NCI-H2107 treated with DMSO at 0.1 percent for 48 hours (cell line): ENCODE data around the gene SLC2A1.

Experiments used
- DNase-seq: peaks from one replicate; lab custom pipeline; 2025; ENCODE audit not compliant: unreplicated experiment; lab: John Stamatoyannopoulos, UW

The SLC2A1 gene

DNA sequence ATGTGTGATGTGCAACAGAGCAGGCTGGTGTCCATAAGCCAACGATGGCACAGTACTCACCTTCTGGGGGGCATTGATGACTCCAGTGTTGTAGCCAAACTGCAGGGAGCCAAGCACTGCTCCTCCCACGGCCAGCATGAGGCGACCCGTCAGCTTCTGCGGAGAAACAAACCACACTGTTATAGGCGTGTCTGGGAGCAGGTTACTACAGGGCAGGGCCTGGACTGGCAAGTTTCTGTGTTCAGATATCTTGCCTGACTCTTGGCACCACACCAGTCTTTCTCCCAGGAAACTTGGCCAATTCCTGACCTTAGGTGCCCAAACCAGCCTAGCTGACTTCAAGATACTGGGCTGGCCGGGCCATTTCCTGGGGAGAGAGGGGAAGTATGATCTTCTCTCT is 15.5 kb downstream of the SLC2A1 start:
- DNase-seq: no peak

DNA sequence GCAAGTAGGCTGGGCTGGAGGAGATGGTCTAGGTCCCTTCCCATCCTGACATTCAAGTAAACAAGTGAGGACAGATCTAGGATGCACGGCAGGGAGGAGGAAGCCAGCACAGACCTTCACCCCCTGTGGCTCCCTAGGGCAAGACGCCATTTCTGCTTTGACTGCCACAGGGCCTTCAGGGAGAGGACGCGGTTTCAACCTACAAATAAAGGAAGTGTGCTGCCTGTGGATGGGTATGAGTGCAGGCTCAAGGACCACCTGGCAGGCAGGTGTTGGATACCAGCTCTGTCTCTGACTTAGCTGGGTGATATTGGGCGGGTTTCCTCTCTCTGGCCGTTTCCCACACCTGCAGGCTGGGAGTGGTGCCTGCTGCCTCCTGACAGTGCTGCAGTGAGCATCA is 16.2 kb downstream of the SLC2A1 start:
- DNase-seq: peak; percentile 95

DNA sequence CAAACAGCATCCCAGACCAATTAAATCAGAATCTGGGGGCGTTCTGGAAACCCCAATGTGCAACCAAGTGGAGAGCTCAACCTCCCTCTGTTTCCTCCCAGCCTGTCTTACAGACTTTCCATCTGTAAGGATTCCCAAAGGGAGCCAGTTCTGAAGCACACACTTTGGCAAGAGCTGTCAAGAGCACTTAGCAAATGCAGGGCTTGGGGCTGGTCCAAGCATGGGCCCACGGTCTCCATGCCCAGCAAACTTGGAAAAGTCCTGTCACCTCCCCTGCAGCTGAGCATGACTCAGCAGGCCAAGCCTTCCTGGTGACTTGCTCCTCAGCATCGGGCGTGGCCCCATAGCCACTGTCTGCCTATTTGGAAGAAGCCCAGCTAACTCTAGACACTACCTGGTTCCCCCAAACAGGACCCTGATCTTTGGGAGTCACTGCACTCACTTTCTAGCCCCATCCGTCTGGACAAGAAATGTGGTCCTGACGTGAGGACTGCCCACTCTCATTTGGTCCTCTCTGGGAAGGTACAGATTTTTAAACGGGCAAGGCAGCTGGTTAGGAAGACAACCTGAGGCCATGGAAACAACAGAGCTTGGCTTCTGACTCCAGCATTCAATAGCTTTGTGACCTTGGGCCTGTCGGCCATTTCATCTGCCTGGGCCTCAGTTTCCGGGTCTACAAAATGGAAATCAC is 16.9 kb downstream of the SLC2A1 start:
- peak; percentile 73 for DNase-seq

DNA sequence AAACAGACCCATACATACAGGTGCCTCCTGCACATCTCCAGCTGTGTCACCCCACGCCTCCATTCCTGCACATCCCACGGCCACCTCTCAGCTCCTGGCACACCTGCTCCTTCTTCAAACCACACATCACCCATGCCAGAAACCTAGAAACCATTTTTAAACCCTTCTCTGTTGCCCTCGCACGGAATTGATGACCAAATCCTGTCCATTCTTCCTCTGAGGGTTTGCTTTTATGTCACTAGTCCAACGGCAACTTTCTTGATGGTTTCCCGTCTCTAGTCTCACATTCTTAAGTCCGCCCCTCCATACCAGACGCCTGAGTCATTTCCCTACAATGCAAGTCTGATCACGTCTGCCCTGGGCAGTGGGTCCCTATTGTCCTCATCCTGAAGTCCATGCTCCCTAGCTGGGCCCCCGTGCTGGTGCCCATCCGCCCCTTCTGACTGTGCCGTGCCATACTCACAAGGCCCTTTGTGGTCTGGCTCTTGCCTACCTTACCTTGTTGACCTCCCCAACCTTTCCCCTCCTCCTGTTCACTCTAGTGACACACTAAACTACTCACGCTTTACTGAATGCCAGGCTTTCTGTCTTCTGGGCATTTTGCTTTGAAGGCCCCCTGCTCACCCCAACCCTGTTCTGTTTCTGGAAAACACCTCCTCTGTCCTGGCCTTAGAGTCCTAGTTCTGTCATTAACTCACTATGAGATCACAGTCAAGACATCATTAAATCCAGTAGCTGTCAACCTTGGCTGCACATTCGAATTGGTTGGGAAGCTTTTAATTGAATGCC is 17.6 kb downstream of the SLC2A1 start:
- DNase-seq: no peak

DNA sequence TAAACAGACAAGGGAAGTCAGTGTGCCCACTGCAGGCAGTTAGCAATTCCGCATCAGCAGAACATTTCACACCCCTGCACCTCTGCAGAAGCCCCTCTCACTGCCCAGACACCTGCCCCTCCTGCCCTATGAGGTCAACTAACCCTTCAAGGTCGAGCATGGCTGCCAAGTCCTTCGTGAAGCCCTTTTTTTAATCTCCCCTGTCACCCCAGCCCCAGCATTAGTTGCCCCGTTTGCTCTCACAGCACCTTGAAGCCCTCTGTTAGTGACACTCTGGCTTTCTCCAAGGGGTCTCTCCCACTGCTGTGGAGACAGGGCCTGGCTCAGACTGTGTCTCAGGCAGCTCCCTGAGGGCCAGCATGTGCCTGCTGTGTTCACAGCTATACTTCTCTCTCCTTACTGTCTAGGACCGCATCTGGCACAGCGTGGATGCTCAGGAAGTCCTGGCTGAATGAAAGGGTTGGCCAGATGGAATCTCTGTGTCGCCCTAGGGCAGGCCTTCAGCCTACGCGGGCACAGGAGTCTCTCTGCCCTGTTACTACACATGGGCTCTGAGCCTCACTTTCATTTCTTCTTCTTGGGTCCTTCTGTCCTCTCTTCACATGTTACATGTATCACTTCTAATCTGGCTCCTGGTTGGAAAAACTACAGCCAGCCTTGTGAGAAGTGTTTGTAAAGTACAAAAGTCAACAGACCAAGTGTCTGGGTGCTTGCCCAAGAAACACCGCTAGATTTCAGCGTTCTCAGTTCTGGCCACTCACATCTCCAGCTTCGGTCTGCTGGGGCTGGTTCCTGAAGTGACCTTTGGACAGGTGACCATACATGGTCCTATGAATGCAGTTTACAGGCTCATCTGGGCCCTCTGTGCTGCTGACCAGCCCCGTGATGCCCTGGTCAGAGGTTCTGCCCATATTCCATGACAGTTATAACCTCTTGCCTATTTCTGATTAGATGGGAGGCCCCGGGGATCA is 19.7 kb downstream of the SLC2A1 start:
- no peak for DNase-seq

DNA sequence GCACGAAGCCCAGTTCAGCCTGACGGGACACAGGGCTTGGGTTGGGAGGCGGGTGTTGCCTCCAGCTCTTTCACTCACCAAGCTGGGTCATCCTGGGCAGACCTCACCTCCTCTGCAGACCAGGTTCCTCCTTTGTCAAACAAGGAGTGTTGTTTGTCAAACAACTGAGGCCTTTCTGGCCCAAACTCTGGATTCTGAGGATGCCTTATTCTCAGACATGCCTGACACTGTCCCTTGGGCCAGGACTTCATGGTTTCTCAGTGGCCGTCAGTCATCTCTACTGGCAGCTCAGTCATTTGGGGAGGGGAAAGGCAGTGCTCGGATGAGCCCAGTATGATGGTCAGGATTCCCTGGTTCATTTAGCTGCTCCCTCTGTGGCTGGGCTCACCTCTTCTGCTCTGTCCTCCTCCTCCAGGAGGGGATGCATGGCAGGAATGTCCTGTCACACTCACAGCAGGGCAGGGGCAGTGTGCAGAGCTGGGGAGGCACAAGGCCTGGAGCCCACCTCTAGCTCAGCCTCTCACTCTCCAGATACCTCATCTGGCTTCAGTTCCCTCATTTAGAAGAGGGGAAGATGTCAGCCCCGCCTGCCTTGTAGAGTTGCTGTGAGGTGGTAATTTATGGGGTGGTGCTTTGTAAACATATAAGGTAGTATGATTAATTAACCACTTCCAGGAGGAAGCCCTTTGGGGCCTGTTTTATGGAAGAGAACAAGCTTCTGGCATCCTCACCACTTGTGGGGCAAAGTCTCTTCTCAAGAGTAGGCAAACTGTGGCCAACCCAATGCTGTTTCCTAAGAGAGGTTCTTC is 20.6 kb downstream of the SLC2A1 start:
- no peak for DNase-seq

DNA sequence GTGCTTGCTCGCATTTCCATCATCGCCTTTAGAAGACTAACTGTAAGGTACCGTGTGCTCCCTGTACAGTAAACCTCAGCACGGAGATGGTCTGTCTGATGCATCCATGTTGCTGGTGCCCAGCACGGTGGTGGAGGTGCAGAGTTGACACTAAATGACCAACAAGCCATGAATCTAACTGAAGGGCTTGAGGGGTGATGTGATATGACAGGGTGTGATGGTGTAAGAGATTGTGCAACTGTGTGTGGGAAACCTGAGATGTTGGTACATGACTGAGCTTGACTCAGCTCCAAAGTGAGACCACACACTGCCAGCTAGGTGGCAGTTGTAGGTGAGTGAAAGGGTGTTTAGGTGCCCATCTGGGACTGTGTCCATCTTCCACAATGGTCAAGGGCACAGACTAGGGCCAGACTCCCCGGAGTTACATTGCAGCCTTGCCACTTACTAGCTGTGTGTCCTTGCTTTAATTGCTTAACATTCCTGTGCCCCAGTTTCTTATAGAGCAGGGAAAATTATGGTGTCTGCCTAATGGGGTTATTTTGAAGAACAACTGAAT is 21.4 kb downstream of the SLC2A1 start:
- peak; percentile 46 for DNase-seq

DNA sequence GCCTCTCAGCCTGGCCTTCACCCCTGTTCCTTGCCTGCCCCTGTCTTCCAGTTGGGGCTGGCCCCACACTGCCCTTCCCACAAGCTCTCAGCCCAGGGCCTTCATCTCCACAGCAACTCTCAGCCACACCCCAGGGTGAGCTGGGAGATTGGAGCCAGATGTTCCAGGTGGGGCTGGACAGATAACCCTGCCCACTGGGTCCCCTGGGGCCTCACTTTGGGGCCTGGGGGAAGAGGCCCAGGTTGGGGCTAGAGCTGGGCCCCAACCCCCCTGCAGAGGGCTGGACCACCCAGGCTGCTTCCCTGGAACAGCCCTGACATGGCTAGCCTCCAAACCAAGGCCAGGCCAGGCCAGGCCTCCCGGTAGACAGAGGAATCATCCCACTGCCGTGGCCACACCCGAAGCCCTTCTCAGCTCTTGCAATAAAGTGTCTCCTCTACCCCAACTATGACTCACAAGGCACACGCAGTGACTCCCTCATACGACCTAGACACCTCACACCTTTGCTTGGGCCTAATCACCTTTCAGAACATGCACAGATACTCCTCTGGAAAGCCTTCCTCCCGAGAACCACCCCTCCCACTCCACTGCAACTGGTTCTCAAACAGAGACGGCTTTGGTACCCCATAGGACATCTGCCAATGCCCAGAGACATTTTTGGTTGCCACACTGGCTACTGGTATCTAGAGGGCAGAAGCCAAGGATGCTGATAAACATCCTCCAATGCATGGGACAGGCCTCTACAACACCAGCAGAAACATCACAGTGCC is 22.2 kb downstream of the SLC2A1 start:
- no peak for DNase-seq

DNA sequence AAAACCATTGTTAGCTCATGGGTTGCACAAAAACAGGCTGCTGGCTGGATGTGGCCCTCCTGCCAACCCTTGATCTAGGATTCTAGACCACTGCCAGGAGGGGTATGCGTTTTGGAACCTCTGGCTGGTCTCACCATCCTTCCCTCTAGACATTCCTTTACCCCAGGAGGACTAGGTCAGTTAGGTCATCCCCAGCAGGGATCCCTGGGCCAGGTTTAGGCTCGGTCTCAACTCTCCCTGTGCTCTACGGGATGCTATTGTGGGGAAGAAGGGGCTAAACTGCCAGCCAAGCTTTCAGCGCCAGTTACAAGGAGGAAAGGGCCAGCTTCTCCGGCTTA is 22.7 kb downstream of the SLC2A1 start:
- DNase-seq: no peak

DNA sequence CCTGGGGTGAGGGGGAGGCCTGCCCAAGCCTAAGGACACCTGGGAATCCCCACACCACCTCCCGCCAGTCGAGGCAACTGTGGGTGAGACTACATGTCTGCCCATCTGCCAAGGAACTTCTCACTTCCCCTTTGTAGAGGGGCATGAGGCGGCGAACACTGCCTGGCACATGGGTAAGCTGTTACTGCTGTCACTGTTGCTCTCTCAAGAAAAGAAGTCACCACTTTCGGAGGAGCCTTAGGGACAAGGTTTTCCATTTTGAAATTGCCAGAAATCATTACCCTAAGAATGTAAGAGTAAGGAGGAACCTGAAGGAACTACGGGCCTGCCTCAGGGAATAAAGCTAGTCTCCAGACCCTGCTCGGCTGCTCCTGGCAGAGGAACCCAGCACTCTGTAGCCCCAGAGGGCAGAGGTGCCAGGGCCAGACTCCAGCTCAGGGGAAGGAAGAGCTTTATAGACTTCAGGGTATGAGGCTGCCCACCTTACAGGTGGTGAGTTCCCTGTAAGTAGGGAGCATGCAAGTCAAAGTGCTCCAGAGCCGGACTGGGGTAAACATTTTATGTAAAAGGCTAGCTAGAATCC is 23.3 kb downstream of the SLC2A1 start:
- no peak for DNase-seq

DNA sequence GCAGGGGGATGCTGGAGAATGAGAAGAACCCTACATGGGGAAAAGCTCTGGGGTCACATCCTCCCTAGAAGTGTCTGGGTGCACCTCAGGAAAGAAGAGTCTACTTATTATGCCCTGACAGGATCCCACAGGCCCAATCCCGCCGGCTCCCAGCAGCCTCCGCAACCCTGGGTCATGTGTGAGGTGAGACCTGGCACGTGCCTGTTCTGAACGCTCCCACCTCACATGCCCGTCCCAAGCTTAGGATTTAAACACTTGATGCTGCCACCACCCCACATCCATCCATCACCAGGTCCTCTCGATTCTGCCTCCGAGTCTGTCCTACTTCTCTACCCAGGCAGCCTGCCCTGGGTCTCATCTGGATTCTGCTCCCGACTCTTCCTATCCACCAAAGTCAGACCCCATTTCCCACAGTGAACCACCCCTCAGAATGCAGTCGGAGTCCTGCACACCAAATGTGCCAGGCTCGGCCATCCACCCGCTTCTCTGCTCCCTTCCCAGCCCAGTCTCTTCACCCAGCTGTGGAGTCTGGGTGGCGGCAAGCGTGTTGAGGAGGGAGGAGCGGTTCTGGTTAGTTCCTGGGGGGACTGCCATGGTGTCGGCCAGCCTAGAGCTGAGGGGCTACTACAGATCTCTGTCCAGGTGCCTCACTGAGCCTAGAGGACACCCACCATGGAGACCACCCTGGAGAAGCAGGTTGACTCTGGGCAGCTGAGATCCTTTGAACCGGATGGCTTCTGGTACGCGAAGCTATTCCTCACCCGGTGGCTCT is 23.9 kb downstream of the SLC2A1 start:
- DNase-seq: no peak

DNA sequence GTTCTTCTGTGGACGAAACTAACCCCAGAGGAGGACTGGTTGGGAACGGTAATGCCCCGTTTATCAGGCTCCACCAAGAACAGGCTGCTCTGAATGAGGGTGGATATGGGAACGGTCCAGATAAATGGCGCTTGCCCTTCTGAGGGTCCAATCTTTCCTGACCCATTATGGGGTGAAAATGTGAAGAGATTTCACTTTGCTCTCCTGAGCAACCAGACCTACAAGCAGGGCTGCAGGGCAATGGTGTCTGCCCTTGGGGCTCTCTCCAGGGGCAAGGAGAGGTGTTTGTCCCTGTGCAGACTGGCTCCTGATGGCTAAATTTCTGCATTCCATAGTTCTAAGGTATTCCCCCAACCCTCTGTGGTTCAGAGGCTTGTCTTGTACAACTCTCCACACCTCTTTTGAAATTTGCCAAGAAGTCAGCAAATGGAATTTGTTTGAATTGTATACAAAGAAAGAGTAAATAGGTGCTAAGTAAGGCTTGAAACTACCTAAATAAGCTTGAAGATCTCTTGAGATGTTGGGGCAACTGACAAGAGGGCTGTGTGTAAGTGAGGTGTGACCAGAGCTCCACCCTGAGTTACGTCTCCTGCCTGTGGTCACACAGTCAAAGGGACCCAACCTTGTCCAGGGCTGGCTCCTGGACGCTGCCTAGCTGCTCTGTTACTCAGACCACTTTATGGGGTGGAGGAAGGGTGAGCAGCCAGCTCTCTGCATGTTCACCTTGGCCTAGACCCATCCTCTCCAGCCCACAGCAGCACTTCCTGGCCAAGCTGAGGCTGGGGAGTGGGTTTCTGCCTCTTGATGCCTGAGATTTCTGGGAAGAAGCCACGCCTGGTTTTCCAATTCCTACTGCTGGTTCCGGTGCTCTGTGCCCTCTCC is 24.8 kb downstream of the SLC2A1 start:
- DNase-seq: no peak

DNA sequence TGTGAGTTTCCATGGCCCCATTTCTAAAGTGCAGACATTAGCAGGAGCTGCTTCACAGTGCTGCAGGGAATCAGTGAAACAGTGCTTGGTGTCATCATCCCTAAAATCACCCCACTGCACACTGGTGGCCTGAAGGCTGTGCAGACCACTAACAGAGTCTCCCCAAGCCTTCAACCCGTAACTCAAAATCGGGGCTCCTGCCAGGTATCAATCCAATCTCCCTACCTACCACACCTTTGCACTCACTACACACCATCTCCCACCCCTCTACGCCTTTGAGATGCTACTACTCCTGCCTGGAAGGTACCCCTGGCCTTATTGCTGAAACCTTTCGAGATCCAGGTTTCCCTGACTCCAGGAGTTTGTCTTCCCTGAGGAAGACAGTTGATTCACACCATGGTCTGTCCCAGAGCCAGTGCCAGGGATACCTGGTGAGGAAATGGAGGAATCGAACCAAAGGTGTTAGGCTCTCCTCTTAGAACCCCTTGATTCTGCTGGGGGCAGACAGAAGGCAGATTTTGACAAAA is 25.5 kb downstream of the SLC2A1 start:
- no peak for DNase-seq

DNA sequence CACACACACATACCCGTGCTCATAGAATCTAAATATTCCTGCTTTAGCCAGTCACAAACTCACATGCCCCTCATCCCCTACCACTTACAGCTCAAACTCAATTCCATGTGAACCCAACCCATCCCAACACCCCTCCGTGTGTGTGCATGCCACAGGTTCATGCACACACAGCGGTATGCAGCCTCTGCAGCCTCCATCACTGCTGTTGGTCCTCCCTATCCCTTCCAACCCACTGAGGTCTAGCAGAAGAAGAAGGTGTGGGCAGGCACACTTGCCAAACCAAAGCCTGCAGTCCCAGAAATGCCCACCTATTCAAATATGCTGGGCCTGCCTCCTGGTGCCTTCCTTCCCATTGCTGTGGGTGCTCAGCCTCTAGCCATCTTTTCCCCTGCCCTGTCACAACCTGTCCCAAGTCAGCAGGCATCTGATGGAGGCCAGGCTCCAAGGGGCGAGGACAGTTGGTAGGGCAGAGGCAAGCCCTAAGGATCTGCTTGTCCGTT is 26.2 kb downstream of the SLC2A1 start:
- DNase-seq: no peak

DNA sequence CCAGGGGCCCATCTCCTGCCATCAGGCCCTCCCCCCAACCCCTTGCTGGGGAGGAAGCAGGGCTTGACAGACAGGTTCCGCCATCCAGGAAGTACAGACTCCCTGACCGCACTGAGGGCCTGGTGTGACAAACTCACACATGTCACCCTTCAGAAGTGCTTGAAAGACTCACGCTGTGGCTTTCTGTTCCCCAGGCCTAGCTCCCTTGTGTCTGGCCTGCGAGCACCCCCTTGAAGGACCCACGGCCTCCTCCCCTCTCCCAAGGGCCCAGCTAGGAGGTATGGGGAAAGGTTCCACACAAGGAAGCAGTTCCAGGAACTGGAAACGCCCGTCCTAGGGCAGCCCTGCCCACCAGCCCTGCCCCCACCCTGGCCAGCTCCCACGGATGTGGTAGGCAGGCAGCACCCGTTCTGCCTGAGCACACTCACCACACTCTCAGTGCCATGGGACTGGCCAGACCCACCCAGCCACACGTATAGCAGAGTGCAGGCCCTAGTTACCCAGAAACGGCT is 26.7 kb downstream of the SLC2A1 start:
- DNase-seq: no peak

DNA sequence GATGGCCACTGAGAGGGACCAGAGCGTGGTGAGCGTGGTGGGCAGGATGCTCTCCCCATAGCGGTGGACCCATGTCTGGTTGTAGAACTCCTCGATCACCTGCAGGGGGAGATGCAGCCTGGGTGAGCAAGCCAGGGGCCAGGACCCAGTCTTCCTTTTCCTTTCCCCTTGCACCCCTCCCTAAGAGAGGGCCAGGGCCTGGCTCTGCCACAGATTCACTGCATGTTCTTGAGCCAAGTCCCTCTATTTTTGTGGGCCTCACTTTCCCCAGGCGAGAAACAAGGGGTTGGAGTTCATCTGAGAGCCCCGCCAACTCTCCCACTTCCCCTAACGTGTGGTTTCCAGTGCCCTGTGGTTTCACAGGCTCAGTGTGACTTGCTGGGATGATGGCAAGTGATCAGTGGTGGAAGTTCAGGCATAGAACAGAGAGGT is 27.5 kb downstream of the SLC2A1 start:
- DNase-seq: no peak
